K562 (cell line): ENCODE data around the gene FAM98C. TPM values are rescaled to one million over a fixed set of nuclear protein-coding genes. Genes with fewer than 3 reads are reported as not detected.

Experiments
- ATAC-seq: fragments of 200-7000 bp; cut with Tn5 transposase; 3 replicates; pipeline ENCODE4 v1.9.1; 2020; ENCODE audit warnings: moderate library complexity
- Bru-seq: library from RNA; stranded (reverse); fragments of 400-500 nt; gene quantifications from one replicate; lab custom pipeline; 2021; lab: Mats Ljungman, UMichigan
- BruChase-seq, 2 experiments: library from RNA; stranded (reverse); fragments of 400-500 nt; gene quantifications; one replicate each; lab custom pipeline; 2021; lab: Mats Ljungman, UMichigan
- BruUV-seq: library from RNA; stranded (reverse); fragments of 400-500 nt; replicated peaks from 2 replicates; lab custom pipeline; 2021; lab: Mats Ljungman, UMichigan
- CTCF ChIA-PET: fragments of 300-600 bp; formaldehyde crosslinking; extraction: SDS; loops from one replicate; lab custom pipeline; 2021; ENCODE audit warnings: low intra/inter-chr PET ratio; lab: Yijun Ruan, JAX
- POLR2A ChIA-PET: fragments of 300-600, 350-650 bp; sonication (Branson Sonifier 250); formaldehyde crosslinking; extraction: SDS; loops from one replicate; lab custom pipeline; 2021; ENCODE audit warnings: antibody characterized with exemption, inconsistent platforms; lab: Yijun Ruan, JAX
- DNase-seq, 4 experiments: peaks; one replicate each; pipeline versions ENCODE4 v3.0.0 to v3.0.0-alpha.2; 2011 to 2018; ENCODE audit warnings: low spot score in 3 of 4, mixed read lengths in 3 of 4; ENCODE audit errors: extremely low read depth in 1 of 4
- FAIRE-seq: peaks from 2 replicates; lab custom pipeline; 2011; peaks lifted over from hg19 to GRCh38; lab: Jason Lieb, UNC
- H2AFZ ChIP-seq: 2 replicates; pipeline ENCODE4 v1.6.0; 2011; ENCODE audit warnings: low read depth, low read length, control low read depth, inconsistent platforms
- H3K27ac ChIP-seq: fragments of 200-600 bp; 3 replicates; pipeline ENCODE4 v1.8.0; 2011; ENCODE audit warnings: low read depth, mild to moderate bottlenecking, control low read depth, inconsistent platforms, low read length, moderate library complexity, mixed read lengths; ENCODE audit errors: extremely low read depth
- H3K27me3 ChIP-seq, 2 experiments: fragments of 300-600 bp in 1 of 2; 2 replicates in 1 of 2; 3 replicates in 1 of 2; pipeline versions ENCODE4 v1.6.0 to v1.8.0; 2011; ENCODE audit warnings: inconsistent platforms in 2 of 2, low read length in 2 of 2, mild to moderate bottlenecking in 1 of 2, mixed read lengths in 1 of 2, moderate library complexity in 1 of 2; ENCODE audit not compliant: control insufficient read depth in 2 of 2, insufficient read depth in 2 of 2
- H3K36me3 ChIP-seq: fragments of 300-600 bp; 3 replicates; pipeline ENCODE4 v1.8.0; 2011; ENCODE audit warnings: mild to moderate bottlenecking, low read length, inconsistent platforms; ENCODE audit not compliant: control insufficient read depth, insufficient read depth
- H3K4me1 ChIP-seq, 2 experiments: fragments of 200-600 bp in 1 of 2; replicated peaks in 1 of 2; 2 replicates in 1 of 2; 3 replicates in 1 of 2; pipeline versions ENCODE4 v1.5.1 to v1.8.0; 2011; ENCODE audit warnings: inconsistent platforms in 2 of 2, low read length in 2 of 2, mild to moderate bottlenecking in 1 of 2, mixed read lengths in 1 of 2, moderate library complexity in 1 of 2; ENCODE audit not compliant: control insufficient read depth in 2 of 2, insufficient read depth in 2 of 2
- H3K4me2 ChIP-seq: 2 replicates; pipeline ENCODE4 v1.6.1; 2011; ENCODE audit warnings: low read length, control low read depth, inconsistent platforms, mixed read lengths; ENCODE audit not compliant: insufficient read depth
- H3K4me3 ChIP-seq: fragments of 200-600 bp; sonication (generic), shearing (Covaris generic); 2 replicates; pipeline ENCODE4 v1.5.1; 2016; ENCODE audit warnings: control low read depth, inconsistent platforms
- H3K79me2 ChIP-seq: fragments of 200-600 bp; 3 replicates; pipeline ENCODE4 v1.8.0; 2011; ENCODE audit warnings: low read length, inconsistent platforms; ENCODE audit not compliant: control insufficient read depth, insufficient read depth
- H3K9ac ChIP-seq, 2 experiments: 2 replicates each; pipeline versions ENCODE4 v1.6.0 to v1.6.1; 2011; ENCODE audit warnings: low read depth in 2 of 2, low read length in 2 of 2, control low read depth in 1 of 2, inconsistent platforms in 1 of 2, mild to moderate bottlenecking in 1 of 2, mixed read lengths in 1 of 2; ENCODE audit not compliant: insufficient read depth in 1 of 2
- H3K9me1 ChIP-seq: one replicate; pipeline ENCODE4 v1.6.0; 2011; ENCODE audit warnings: inconsistent platforms, mild to moderate bottlenecking, low read length, moderate library complexity; ENCODE audit not compliant: control insufficient read depth, insufficient read depth
- H3K9me3 ChIP-seq: replicated peaks from 2 replicates; pipeline ENCODE4 v1.5.1; 2011; ENCODE audit warnings: low read depth, low read length, inconsistent platforms; ENCODE audit not compliant: control insufficient read depth, insufficient read depth
- H4K20me1 ChIP-seq: replicated peaks from 2 replicates; pipeline ENCODE4 v1.6.1; 2011; ENCODE audit warnings: low read length, inconsistent platforms, mixed read lengths; ENCODE audit not compliant: control insufficient read depth, insufficient read depth
- CC2D1A ChIP-seq: fragments of 450-650 bp; IDR thresholded peaks from 2 replicates; pipeline ENCODE4 v1.6.1; 2017; ENCODE audit warnings: mild to moderate bottlenecking
- CCNT2 ChIP-seq: IDR thresholded peaks from 2 replicates; pipeline ENCODE4 v1.6.1; 2011; ENCODE audit warnings: borderline replicate concordance, low read depth, mild to moderate bottlenecking, moderate library complexity, mixed read lengths, low read length; ENCODE audit not compliant: insufficient read length; ENCODE audit errors: extremely low read depth
- CTBP1 ChIP-seq: fragments of 450-650 bp; IDR thresholded peaks from 2 replicates; pipeline ENCODE4 v1.6.1; 2016; ENCODE audit warnings: borderline replicate concordance
- CXXC5 ChIP-seq: fragments of 250-450 bp; sonication (Bioruptor Pico); IDR thresholded peaks from 2 replicates; pipeline ENCODE4 v1.8.0; 2022; ENCODE audit warnings: inconsistent platforms, mild to moderate bottlenecking, moderate library complexity
- FOXK1 ChIP-seq: sonication (generic); formaldehyde crosslinking; IDR thresholded peaks from 2 replicates; pipeline ENCODE4 v1.8.0; 2022; ENCODE audit warnings: missing genetic modification reagents, mild to moderate bottlenecking, borderline replicate concordance
- HNRNPH1 ChIP-seq: fragments of 200-400 bp; formaldehyde crosslinking; optimal IDR thresholded peaks from 2 replicates; pipeline ENCODE3; 2017; ENCODE audit warnings: low read depth, mild to moderate bottlenecking, low read length, moderate library complexity
- KDM2B ChIP-seq: fragments of 250-450 bp; sonication (Bioruptor Pico); IDR thresholded peaks from 2 replicates; pipeline ENCODE4 v1.8.0; 2021; ENCODE audit warnings: mild to moderate bottlenecking, moderate library complexity
- KLF10 ChIP-seq: fragments of 250-450 bp; sonication (Bioruptor Pico); IDR thresholded peaks from 2 replicates; pipeline ENCODE4 v1.6.1; 2021; ENCODE audit warnings: matching md5 sums
- POU5F1 ChIP-seq: fragments of 150-350 bp; IDR thresholded peaks from 2 replicates; pipeline ENCODE4 v1.6.1; 2014; ENCODE audit warnings: borderline replicate concordance, low read length, low read depth, mild to moderate bottlenecking; ENCODE audit not compliant: partially characterized antibody
- RNF2 ChIP-seq: sonication (generic); IDR thresholded peaks from 2 replicates; pipeline ENCODE4 v1.6.1; 2016
- TRIM25 ChIP-seq: fragments of 450-650 bp; IDR thresholded peaks from 2 replicates; pipeline ENCODE4 v1.7.0; 2016; ENCODE audit warnings: borderline replicate concordance
- ZBED1 ChIP-seq: IDR thresholded peaks from 2 replicates; pipeline ENCODE4 v1.6.1; 2014
- ZNF280B ChIP-seq: fragments of 250-450 bp; sonication (Bioruptor Pico); IDR thresholded peaks from 2 replicates; pipeline ENCODE4 v1.5.1; 2021; ENCODE audit warnings: mild to moderate bottlenecking
- WGBS: fragments of 100-300 bp; shearing (Covaris generic); methylation state at CpG from one replicate; pipeline ENCODE4 v1.1.6; 2016; ENCODE audit warnings: low coverage, mixed read lengths; ENCODE audit not compliant: insufficient coverage; ENCODE audit errors: missing lambda C conversion rate; 5-methylcytosine and 5-hydroxymethylcytosine counted together
- in situ Hi-C: fragments of 300-500 bp; cut with MboI; formaldehyde crosslinking; loops from 4 replicates; pipeline ENCODE4 v1.15.0; 2018; ENCODE audit warnings: inconsistent platforms, mixed read lengths
- intact Hi-C: fragments of 100-400 bp; cut with micrococcal nuclease; formaldehyde crosslinking; loops from 2 replicates; pipeline ENCODE4 v1.14.2; 2022
- long read RNA-seq, 3 experiments: library from polyadenylated mRNA in 2 of 3; library from RNA in 1 of 3; unstranded in 2 of 3; stranded (forward) in 1 of 3; transcript quantifications; one replicate each; pipeline ENCODE4 v2.0.0, GENCODE V29; 2019 to 2022
- polyA minus RNA-seq, 3 experiments: library from RNA; depleted of rRNA, polyadenylated mRNA; stranded (reverse); fragments of >200 nt; gene quantifications; 2 replicates each; pipeline ENCODE4 v1.2.3, GENCODE V29; 2011
- polyA plus RNA-seq, 8 experiments: library from polyadenylated mRNA; depleted of rRNA in 4 of 8; stranded (reverse) in 5 of 8; unstranded in 3 of 8; fragments of >200 nt; fragmentation: Nextera tagmentation in 2 of 8; fragmentation: Illumina TruSeq in 1 of 8; extraction: Ambion mirVana in 2 of 8; extraction: Trizol in 1 of 8; gene quantifications; 2 replicates each; pipeline versions ENCODE4 v1.2.1 to v1.2.3, GENCODE V29; 2011 to 2014; ENCODE audit warnings: inconsistent platforms in 1 of 8, missing spikeins in 1 of 8
- total RNA-seq, 7 experiments: library from RNA; depleted of rRNA in 6 of 7; stranded (reverse); fragments of >200 nt in 6 of 7; fragmentation: Illumina TruSeq in 2 of 7; extraction: Trizol in 2 of 7; gene quantifications; 2 replicates each; pipeline versions ENCODE4 v1.2.1 to v1.2.3, GENCODE V29; 2011 to 2021; ENCODE audit warnings: low replicate concordance in 1 of 7

The FAM98C gene
- 20.3 and 72.0 TPM in 2 replicates for total RNA-seq (2011; cell fraction: chromatin; rRNA removed; ENCODE audit: low replicate concordance)
- 76.2 and 91.1 TPM in 2 replicates for total RNA-seq (2011; cell fraction: nucleolus; rRNA removed)
- total RNA-seq (2011; cell fraction: nucleoplasm; rRNA removed) = 41.2 and 45.5 TPM in 2 replicates
- total RNA-seq (2014; rRNA removed) (28.3 and 31.2 TPM in 2 replicates), total RNA-seq (2014; rRNA removed; fragmentation: Illumina TruSeq; extraction: Trizol) (6.8 and 7.2 TPM in 2 replicates), total RNA-seq (2015; rRNA removed; fragmentation: Illumina TruSeq; extraction: Trizol) (12.6 and 13.7 TPM in 2 replicates), total RNA-seq (2021) (26.0 and 26.7 TPM in 2 replicates), polyA plus RNA-seq (2011; rRNA removed) (16.0 and 22.7 TPM in 2 replicates), polyA plus RNA-seq (2014; fragmentation: Illumina TruSeq; extraction: Trizol) (9.6 and 13.1 TPM in 2 replicates), polyA plus RNA-seq (2014; fragmentation: Nextera tagmentation; extraction: Ambion mirVana) (1 to 10 TPM; 1.7 to 4.3 TPM), polyA plus RNA-seq (2014; rRNA removed) (40.8 and 43.8 TPM in 2 replicates), polyA minus RNA-seq (2011; rRNA and poly(A)+ RNA removed) (3.4 and 5.0 TPM in 2 replicates), Bru-seq, nascent RNA (percentile 65 among the genes with signal in this experiment), BruChase-seq, experiment 1, labeled RNA remaining after a 2-hour chase (percentile 65 among the genes with signal in this experiment), BruChase-seq, experiment 2, labeled RNA remaining after a 6-hour chase (percentile 71 among the genes with signal in this experiment)
- 25.2 and 53.5 TPM in 2 replicates for polyA plus RNA-seq (2011; cell fraction: cytosol; rRNA removed)
- polyA plus RNA-seq (2011; cell fraction: nucleus; rRNA removed) = 72.4 and 115 TPM in 2 replicates
- 18.2 and 37.7 TPM in 2 replicates for polyA plus RNA-seq (2012)
- 17.2 and 20.5 TPM in 2 replicates for polyA minus RNA-seq (2011; cell fraction: cytosol; rRNA and poly(A)+ RNA removed)
- 17.5 and 23.6 TPM in 2 replicates for polyA minus RNA-seq (2011; cell fraction: nucleus; rRNA and poly(A)+ RNA removed)
- long read RNA-seq, experiment 1, transcript FAM98C-201 (8 exons, 1,271 nt) = major isoform, 17 of 82 reads
- long read RNA-seq, experiment 1, partial matches to known transcripts = 46 of 82 reads
- long read RNA-seq, experiment 1, other reads (novel, unspliced or antisense) = 17 of 82 reads
- long read RNA-seq, experiment 2, transcript FAM98C-201 (8 exons, 1,271 nt) = major isoform, 11 of 31 reads
- long read RNA-seq, experiment 2, partial matches to known transcripts = 10 of 31 reads
- long read RNA-seq, experiment 2, other reads (novel, unspliced or antisense) = 9 of 31 reads
- long read RNA-seq, experiment 3, partial matches to known transcripts = 5 of 11 reads
- long read RNA-seq, experiment 3, other reads (novel, unspliced or antisense) = 2 of 11 reads

DNA sequence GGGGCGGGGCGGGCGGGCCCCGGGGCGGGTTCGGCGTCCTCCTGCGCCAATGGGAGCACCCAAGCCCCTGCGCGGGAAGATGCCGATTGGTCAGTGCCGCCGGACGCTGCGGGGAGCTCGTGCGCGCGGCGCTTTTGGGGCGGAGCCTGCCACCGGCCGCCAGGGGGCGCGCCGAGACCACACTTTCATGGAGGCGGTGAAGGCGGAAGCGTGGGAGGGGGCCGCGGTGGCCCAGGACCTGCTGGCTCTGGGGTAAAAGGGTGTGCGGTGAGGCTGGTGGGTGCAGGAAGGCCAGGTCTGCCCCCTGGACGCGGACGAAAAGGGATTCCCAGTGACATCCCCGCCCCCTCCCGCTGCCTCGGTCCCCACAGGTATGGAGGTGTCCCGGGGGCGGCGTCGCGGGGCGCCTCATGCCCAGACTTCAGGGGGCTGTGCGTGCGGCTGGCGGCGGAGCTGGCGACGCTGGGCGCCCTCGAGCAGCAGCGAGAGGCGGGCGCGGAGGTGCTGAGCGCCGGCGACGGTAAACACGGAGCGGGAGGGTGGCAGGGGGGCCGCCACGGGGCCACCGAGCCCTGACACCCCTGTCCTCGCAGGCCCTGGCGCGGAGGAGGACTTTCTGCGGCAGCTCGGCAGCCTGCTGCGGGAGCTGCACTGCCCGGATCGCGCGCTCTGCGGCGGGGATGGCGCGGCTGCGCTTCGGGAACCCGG lies at the start of gene FAM98C:
Gene FAM98C, plus strand, starts transcription at position 127 of the 708 bp plus-strand sequence. Its CDS starts 61 bp downstream, at position 188.
- no peak for FAIRE-seq
- TF ChIP-seq CXXC5 (CRISPR knock-in tag) (peak; percentile 96), CC2D1A (no peak; the same call in 1 of the 2 replicates), HNRNPH1 (no peak), KLF10 (CRISPR knock-in tag) (no peak), FOXK1 (no peak), TRIM25 (no peak), POU5F1 (no peak), CTBP1 (peak; percentile 82), KDM2B (CRISPR knock-in tag) (no peak), RNF2 (peak; percentile 44; the same call in 1 of the 2 replicates), ZNF280B (CRISPR knock-in tag) (no peak), ZBED1 (0 out of 2 replicates have a peak, but pooled peaks have one; percentile 58), CCNT2 (peak; percentile 52)

More for the DNA sequence above, at the start of gene FAM98C:
- Histone ChIP-seq H3K36me3 (peaks cover 22% of the 10 kb centered on the region; the same call in 2 of the 3 replicates), H3K27me3 (no peaks in the 10 kb centered on the region), H2AFZ (peak within 1 kb of the TSS; percentile 100), H3K27ac (peak within 1 kb of the TSS; percentile 89), H3K4me3 (peak within 1 kb of the TSS; percentile 83), H3K9me3 (no peaks in the 10 kb centered on the region), H3K4me1 (peaks cover 6 to 33% of the 10 kb centered on the region in 2 experiments; a peak in 4 of 5 replicates), H3K9ac (peak within 1 kb of the TSS; percentile 81 to 99), H3K9me1 (peaks cover 3% of the 10 kb centered on the region), H3K4me2 (peak within 1 kb of the TSS; percentile 85), H3K79me2 (peaks cover 17% of the 10 kb centered on the region; the same call in 2 of the 3 replicates), H4K20me1 (no peaks in the 10 kb centered on the region)
- TSS peak; percentile 63 for BruUV-seq
- peak; percentile 99 for ATAC-seq
- ChIA-PET POLR2A (interaction anchor here (0.6 to 3.5 kb wide), 14 partner anchors 11 to 622 kb away, joined by 3 to 30 read pairs (median 4); partner anchors contain the start of genes GGN, PSMD8 and SPRED3), CTCF (interaction anchor here (0.6 to 2.0 kb wide), 9 partner anchors 38 to 548 kb away, joined by 3 to 12 read pairs (median 7); partner anchors contain the start of genes MRPS12 and SARS2)
- in situ Hi-C loops = loop anchor here (5.0 kb wide), 1 partner anchor 229 kb away; no protein-coding TSS in a partner anchor
- intact Hi-C loops = loop anchor here (1.0 to 5.0 kb wide), 2 partner anchors 38 to 549 kb away; no protein-coding TSS in a partner anchor
- DNase-seq = peak; percentile 99 to 100 (median 100)
- under 1% methylated on average over 47 of the region's 82 CpGs for WGBS
